Measurements from ENCODE around the gene RHOBTB3.
A peak's percentile ranks its signal among the peaks of the same experiment; 100 is the strongest.
"Not testable (repeated sequence)": the region's sequence is repeated elsewhere in the genome, so short reads cannot be mapped to it uniquely, and the experiment has no call there.

RHOBTB3 gene

GRCh38 chr5:95797301-95797700, 66.2 kb downstream of the RHOBTB3 start:
- no peak for DNase-seq (ENCODE audit: extremely low read depth in 1 of 2, low read depth in 1 of 2)

GRCh38 chr5:95798048-95798447, 66.9 kb downstream of the RHOBTB3 start:
- DNase-seq (ENCODE audit: extremely low read depth in 1 of 2, low read depth in 1 of 2): no peak

GRCh38 chr5:95798545-95798944, 67.4 kb downstream of the RHOBTB3 start:
- DNase-seq (ENCODE audit: extremely low read depth in 1 of 2, low read depth in 1 of 2): no peak

- DNase-seq (ENCODE audit: extremely low read depth in 1 of 2, low read depth in 1 of 2): no peak
Measured at GRCh38 chr5:95799191-95799835, 68.2 kb downstream of the RHOBTB3 start.

GRCh38 chr5:95800553-95800952, 69.4 kb downstream of the RHOBTB3 start:
- no peak for DNase-seq (ENCODE audit: extremely low read depth in 1 of 2, low read depth in 1 of 2)

- no peak for DNase-seq (ENCODE audit: extremely low read depth in 1 of 2, low read depth in 1 of 2)
Measured at GRCh38 chr5:95801532-95801931, 70.4 kb downstream of the RHOBTB3 start.

GRCh38 chr5:95801961-95802360, 70.8 kb downstream of the RHOBTB3 start:
- no peak for DNase-seq (ENCODE audit: extremely low read depth in 1 of 2, low read depth in 1 of 2)

GRCh38 chr5:95803271-95804148, 72.4 kb downstream of the RHOBTB3 start:
- no peak for DNase-seq (ENCODE audit: extremely low read depth in 1 of 2, low read depth in 1 of 2)

- no peak for DNase-seq (ENCODE audit: extremely low read depth in 1 of 2, low read depth in 1 of 2)
Measured at GRCh38 chr5:95804736-95805539, 73.8 kb downstream of the RHOBTB3 start.

GRCh38 chr5:95806687-95807086, 75.6 kb downstream of the RHOBTB3 start:
- no peak for DNase-seq (ENCODE audit: extremely low read depth in 1 of 2, low read depth in 1 of 2)

GRCh38 chr5:95808013-95808685, 77.0 kb downstream of the RHOBTB3 start:
- DNase-seq (ENCODE audit: extremely low read depth in 1 of 2, low read depth in 1 of 2): no peak

- peak; percentile 47 to 58 for DNase-seq (ENCODE audit: extremely low read depth in 1 of 2, low read depth in 1 of 2)
Measured at GRCh38 chr5:95808686-95809413, 77.7 kb downstream of the RHOBTB3 start.

- DNase-seq (ENCODE audit: extremely low read depth in 1 of 2, low read depth in 1 of 2): no peak
Measured at GRCh38 chr5:95809414-95809960, 78.4 kb downstream of the RHOBTB3 start.

GRCh38 chr5:95810305-95811125, 79.4 kb downstream of the RHOBTB3 start:
- no peak for DNase-seq (ENCODE audit: extremely low read depth in 1 of 2, low read depth in 1 of 2)

- not testable (repeated sequence) for DNase-seq (ENCODE audit: extremely low read depth in 1 of 2, low read depth in 1 of 2)
Measured at GRCh38 chr5:95811126-95811423, 79.9 kb downstream of the RHOBTB3 start.

- DNase-seq (ENCODE audit: extremely low read depth in 1 of 2, low read depth in 1 of 2): not testable (repeated sequence)
Measured at GRCh38 chr5:95811461-95812073, 80.4 kb downstream of the RHOBTB3 start.

- no peak for DNase-seq (ENCODE audit: extremely low read depth in 1 of 2, low read depth in 1 of 2)
Measured at GRCh38 chr5:95812074-95812471, 80.9 kb downstream of the RHOBTB3 start.

- DNase-seq (ENCODE audit: extremely low read depth in 1 of 2, low read depth in 1 of 2): not testable (repeated sequence)
Measured at GRCh38 chr5:95813035-95813434, 81.9 kb downstream of the RHOBTB3 start.

All from activated CD8-positive, alpha-beta memory T cell treated with anti-CD3 and anti-CD28 coated beads for 1 hour (primary cell).